DND-41 (cell line): Measurements from ENCODE around the gene TNS1.

Experiments used
- ATAC-seq: fragments of 200-7000 bp; cut with Tn5 transposase; 3 replicates; pipeline ENCODE4 v1.9.1; 2021; ENCODE audit warnings: low read depth; ENCODE audit not compliant: insufficient read depth
- DNase-seq: peaks from one replicate; pipeline ENCODE4 v3.0.0-alpha.2; 2020
- H2AFZ ChIP-seq: 2 replicates; pipeline ENCODE4 v1.6.0; 2012; ENCODE audit warnings: low read depth, low read length
- H3K27ac ChIP-seq: 2 replicates; pipeline ENCODE4 v1.5.1; 2012; ENCODE audit warnings: low read length, inconsistent platforms
- H3K27me3 ChIP-seq: fragments of 200-600 bp; sonication (generic); 2 replicates; pipeline ENCODE4 v1.6.0; 2012; ENCODE audit warnings: low read length, mild to moderate bottlenecking, inconsistent platforms; ENCODE audit not compliant: insufficient read depth, poor library complexity
- H3K36me3 ChIP-seq: 2 replicates; pipeline ENCODE4 v1.5.1; 2012; ENCODE audit warnings: low read length, inconsistent platforms; ENCODE audit not compliant: insufficient read depth
- H3K4me1 ChIP-seq: 2 replicates; pipeline ENCODE4 v1.5.1; 2012; ENCODE audit warnings: mild to moderate bottlenecking, low read length; ENCODE audit not compliant: insufficient read depth
- H3K4me2 ChIP-seq: 2 replicates; pipeline ENCODE4 v1.6.0; 2012; ENCODE audit warnings: mild to moderate bottlenecking, moderate library complexity, low read length, inconsistent platforms; ENCODE audit not compliant: insufficient read depth
- H3K4me3 ChIP-seq, 2 experiments: fragments of 200-600 bp in 1 of 2; shearing (Covaris generic) in 1 of 2; 2 replicates each; pipeline ENCODE4 v1.5.1; 2012 to 2016; ENCODE audit warnings: inconsistent platforms in 2 of 2, low read length in 2 of 2, mild to moderate bottlenecking in 2 of 2, low read depth in 1 of 2, moderate library complexity in 1 of 2
- H3K79me2 ChIP-seq: 2 replicates; pipeline ENCODE4 v1.6.0; 2012; ENCODE audit warnings: low read length, inconsistent platforms; ENCODE audit not compliant: insufficient read depth
- H3K9ac ChIP-seq: 2 replicates; pipeline ENCODE4 v1.6.0; 2012; ENCODE audit warnings: low read depth, mild to moderate bottlenecking, inconsistent platforms, low read length, moderate library complexity
- H3K9me3 ChIP-seq: 2 replicates; pipeline ENCODE4 v1.5.1; 2012; ENCODE audit warnings: low read length, moderate library complexity, mild to moderate bottlenecking, inconsistent platforms; ENCODE audit not compliant: insufficient read depth, severe bottlenecking
- H4K20me1 ChIP-seq: 2 replicates; pipeline ENCODE4 v1.6.0; 2012; ENCODE audit warnings: low read length; ENCODE audit not compliant: insufficient read depth
- EZH2 ChIP-seq: IDR thresholded peaks from 3 replicates; pipeline ENCODE4 v1.6.1; 2012; ENCODE audit warnings: borderline replicate concordance, low read depth, mild to moderate bottlenecking, moderate library complexity, low read length, inconsistent platforms; ENCODE audit not compliant: severe bottlenecking
- TF ChIP-seq, protein P1 (sequence below): IDR thresholded peaks from 2 replicates; pipeline ENCODE4 v1.5.1; 2012; ENCODE audit warnings: borderline replicate concordance, low read length, moderate library complexity, mild to moderate bottlenecking; ENCODE audit not compliant: poor library complexity, severe bottlenecking; ENCODE audit errors: extremely low read depth

Gene TNS1

GRCh38 chr2:217987391-217987790 lies 15.4 kb downstream of the TNS1 start:
- Histone ChIP-seq H3K4me1 (no peaks in the 10 kb centered on the region), H3K9ac (no peak overlapping the region), H3K4me2 (no peak overlapping the region), H3K79me2 (no peaks in the 10 kb centered on the region), H2AFZ (no peak overlapping the region), H3K27ac (no peak overlapping the region), H3K36me3 (no peaks in the 10 kb centered on the region), H3K9me3 (no peaks in the 10 kb centered on the region), H3K4me3 (no peak overlapping the region), H4K20me1 (0 out of 2 replicates have a peak, but pooled peaks cover 3% of the 10 kb centered on the region), H3K27me3 (no peaks in the 10 kb centered on the region)
- DNase-seq (no peak), ATAC-seq (no peak)
- TF ChIP-seq, protein P1, sequence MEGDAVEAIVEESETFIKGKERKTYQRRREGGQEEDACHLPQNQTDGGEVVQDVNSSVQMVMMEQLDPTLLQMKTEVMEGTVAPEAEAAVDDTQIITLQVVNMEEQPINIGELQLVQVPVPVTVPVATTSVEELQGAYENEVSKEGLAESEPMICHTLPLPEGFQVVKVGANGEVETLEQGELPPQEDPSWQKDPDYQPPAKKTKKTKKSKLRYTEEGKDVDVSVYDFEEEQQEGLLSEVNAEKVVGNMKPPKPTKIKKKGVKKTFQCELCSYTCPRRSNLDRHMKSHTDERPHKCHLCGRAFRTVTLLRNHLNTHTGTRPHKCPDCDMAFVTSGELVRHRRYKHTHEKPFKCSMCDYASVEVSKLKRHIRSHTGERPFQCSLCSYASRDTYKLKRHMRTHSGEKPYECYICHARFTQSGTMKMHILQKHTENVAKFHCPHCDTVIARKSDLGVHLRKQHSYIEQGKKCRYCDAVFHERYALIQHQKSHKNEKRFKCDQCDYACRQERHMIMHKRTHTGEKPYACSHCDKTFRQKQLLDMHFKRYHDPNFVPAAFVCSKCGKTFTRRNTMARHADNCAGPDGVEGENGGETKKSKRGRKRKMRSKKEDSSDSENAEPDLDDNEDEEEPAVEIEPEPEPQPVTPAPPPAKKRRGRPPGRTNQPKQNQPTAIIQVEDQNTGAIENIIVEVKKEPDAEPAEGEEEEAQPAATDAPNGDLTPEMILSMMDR = no peak
- no peak for TF ChIP-seq EZH2

DNA sequence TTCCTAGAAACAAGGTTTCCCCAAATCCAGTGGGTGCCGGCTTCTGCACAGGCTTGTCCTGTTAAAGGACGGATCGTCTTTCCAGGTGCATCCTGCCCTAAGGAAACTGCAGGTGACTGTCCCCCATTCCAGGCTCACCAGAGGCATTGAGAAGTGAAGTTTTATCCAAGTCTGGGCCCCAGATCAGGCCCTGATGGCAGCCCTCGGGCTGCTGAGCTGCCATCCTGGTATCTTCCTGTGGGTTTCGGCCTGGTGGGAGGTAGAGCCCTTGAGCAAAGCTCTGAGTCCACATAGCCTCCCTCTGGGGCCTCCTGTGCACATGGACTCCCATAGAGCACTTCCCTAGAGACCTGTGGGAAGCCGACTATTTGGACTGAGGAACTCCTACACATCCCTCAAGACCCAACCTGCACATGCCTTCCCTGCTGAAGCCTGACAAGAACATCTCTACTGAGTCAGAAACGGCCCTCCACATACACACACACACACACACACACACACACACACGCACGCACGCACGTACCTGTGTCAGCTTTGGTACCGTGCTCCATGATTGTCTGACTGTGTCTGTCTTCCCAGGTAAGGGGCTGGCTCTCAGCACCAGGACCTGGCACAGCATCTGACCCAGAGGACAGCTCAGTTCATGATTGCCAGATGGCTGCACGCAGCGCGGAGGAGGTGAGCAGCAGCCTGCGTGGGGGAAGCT lies 16.4 kb downstream of the TNS1 start:
- Histone ChIP-seq H3K9me3 (no peaks in the 10 kb centered on the region), H2AFZ (no peak overlapping the region), H3K4me1 (no peaks in the 10 kb centered on the region), H3K27me3 (no peaks in the 10 kb centered on the region), H3K4me3 (no peak overlapping the region), H3K9ac (no peak overlapping the region), H4K20me1 (no peaks in the 10 kb centered on the region), H3K27ac (no peak overlapping the region), H3K36me3 (no peaks in the 10 kb centered on the region), H3K4me2 (no peak overlapping the region), H3K79me2 (no peaks in the 10 kb centered on the region)
- ATAC-seq = no peak
- no peak for DNase-seq
- TF ChIP-seq EZH2 = no peak
- TF ChIP-seq, protein P1 = no peak

DNA sequence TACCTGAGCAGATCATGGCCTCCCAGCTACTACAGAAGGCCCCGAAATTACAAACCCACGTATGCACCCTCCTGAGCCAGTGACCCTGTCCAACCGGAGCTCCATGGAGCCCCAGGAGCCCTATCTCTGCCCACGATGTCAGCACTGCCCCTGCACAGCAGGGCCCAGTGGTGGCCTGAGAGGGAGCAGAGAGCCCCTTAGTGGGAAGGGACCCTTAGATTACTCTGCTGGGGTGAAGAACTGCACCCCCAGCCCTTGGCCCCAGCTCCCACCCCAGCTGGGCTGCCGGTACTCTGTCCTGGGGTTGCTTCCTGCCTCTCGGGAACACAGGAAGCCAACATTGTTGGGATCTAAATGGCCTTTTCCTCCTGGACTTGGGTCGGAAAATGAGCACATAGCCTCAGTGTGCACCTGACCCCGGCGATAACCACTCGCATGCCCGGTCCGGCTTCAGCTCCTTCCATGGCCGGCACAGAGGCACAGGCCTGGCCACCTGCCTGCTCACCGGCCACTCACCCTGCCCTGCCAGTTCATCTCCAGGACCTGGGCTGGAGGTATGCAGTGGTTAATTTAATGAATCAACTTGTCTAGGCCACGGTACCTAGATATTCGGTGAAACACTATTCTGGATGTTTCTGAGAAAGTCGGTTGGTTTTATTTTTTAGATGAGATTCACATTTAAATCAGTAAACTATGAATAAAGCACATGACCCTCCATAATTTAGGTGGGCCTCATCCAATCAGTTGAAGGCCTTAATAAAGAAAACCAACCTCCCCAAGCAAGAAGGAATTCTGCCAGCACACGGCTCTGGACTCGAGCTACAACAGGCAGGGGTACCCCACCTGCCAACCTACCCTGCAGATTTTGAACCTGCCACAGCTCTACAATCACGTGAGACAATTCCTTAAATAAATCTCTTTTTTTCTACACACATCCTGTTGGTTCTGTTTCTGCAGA lies 19.2 kb downstream of the TNS1 start:
- no peak for ATAC-seq
- H3K4me1 ChIP-seq = no peaks in the 10 kb centered on the region

More for the DNA sequence above, 19.2 kb downstream of the TNS1 start:
- no peaks in the 10 kb centered on the region for H4K20me1 ChIP-seq
- H3K9ac ChIP-seq = no peak overlapping the region
- no peak overlapping the region for H3K27ac ChIP-seq
- H3K9me3 ChIP-seq = no peaks in the 10 kb centered on the region
- H3K4me3 ChIP-seq = no peak overlapping the region
- no peak for TF ChIP-seq EZH2
- TF ChIP-seq, protein P1 = no peak
- no peak overlapping the region for H2AFZ ChIP-seq
- H3K79me2 ChIP-seq = no peaks in the 10 kb centered on the region
- DNase-seq = no peak
- no peaks in the 10 kb centered on the region for H3K27me3 ChIP-seq
- no peaks in the 10 kb centered on the region for H3K36me3 ChIP-seq
- no peak overlapping the region for H3K4me2 ChIP-seq
